ENCODE results near the gene PRAMEF5. TPM values are rescaled to one million over a fixed set of nuclear protein-coding genes. Genes with fewer than 3 reads are reported as not detected.
"Not testable (repeated sequence)": the region's sequence is repeated elsewhere in the genome, so short reads cannot be mapped to it uniquely, and the experiment has no call there.

PRAMEF5 gene
- not detected for polyA plus RNA-seq
- long read RNA-seq, donor 1: 0 reads
- long read RNA-seq, donor 2: 0 reads
- long read RNA-seq, donor 3: 0 reads
- long read RNA-seq, donor 4: 0 reads
- long read RNA-seq, donor 5: 0 reads
- long read RNA-seq, donor 6: 0 reads
- long read RNA-seq, donor 7: 0 reads
- long read RNA-seq, donor 8: 0 reads
- long read RNA-seq, donor 9: 0 reads
- long read RNA-seq, donor 10: 0 reads

DNA sequence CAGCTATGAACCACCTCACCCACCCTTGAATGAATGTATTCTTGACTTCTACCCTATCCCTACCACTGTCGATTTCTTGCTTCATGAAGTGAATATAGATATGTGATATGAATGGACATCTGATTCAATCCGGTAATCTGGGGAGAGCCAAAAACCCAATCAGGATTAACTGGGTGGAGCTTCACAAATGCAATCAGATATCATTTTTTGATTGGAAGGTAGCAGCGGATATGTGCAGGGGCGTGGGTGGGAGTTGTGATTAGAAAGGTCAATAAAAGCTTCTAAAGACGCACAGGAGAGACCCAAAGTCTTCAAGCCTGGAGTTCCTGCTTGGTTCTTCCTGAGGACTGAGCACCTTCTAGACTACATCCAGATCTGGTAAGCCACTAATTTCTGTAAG lies at the start of gene PRAMEF5:
TSS of gene PRAMEF5 (plus strand) at position 301 of the 400 bp plus-strand sequence. CDS start 5,071 bp downstream, outside the sequence.
- not testable (repeated sequence) for H3K4me3 ChIP-seq (ENCODE audit: low read depth in 1 of 3, low read length in 3 of 3); H3K9me3 ChIP-seq (ENCODE audit: control insufficient read depth in 2 of 2, insufficient read depth in 1 of 2, low read depth in 1 of 2, low read length in 1 of 2); H3K36me3 ChIP-seq (ENCODE audit: control insufficient read depth in 3 of 3, insufficient read depth in 2 of 3, low read depth in 1 of 3, low read length in 3 of 3); DNase-seq; H3K27ac ChIP-seq (ENCODE audit: low read depth in 1 of 3, low read length in 2 of 3); H3K27me3 ChIP-seq (ENCODE audit: control insufficient read depth in 3 of 3, insufficient read depth in 3 of 3, low read length in 3 of 3); H3K4me1 ChIP-seq (ENCODE audit: control insufficient read depth in 3 of 3, insufficient read depth in 2 of 3, low read depth in 1 of 3, low read length in 2 of 3); FAIRE-seq
- 90 to 100% (median 98%) methylated on average over 1 to 2 of the region's 5 CpGs for WGBS, 3 donors

GRCh38 chr1:13208712-13209111 lies 45.3 kb upstream of the PRAMEF5 start:
- not testable (repeated sequence) for H3K36me3 ChIP-seq (ENCODE audit: control insufficient read depth in 3 of 3, insufficient read depth in 2 of 3, low read depth in 1 of 3, low read length in 3 of 3); DNase-seq; H3K27ac ChIP-seq (ENCODE audit: low read depth in 1 of 3, low read length in 2 of 3); H3K9me3 ChIP-seq (ENCODE audit: control insufficient read depth in 2 of 2, insufficient read depth in 1 of 2, low read depth in 1 of 2, low read length in 1 of 2); H3K4me3 ChIP-seq (ENCODE audit: low read depth in 1 of 3, low read length in 3 of 3); FAIRE-seq; H3K4me1 ChIP-seq (ENCODE audit: control insufficient read depth in 3 of 3, insufficient read depth in 2 of 3, low read depth in 1 of 3, low read length in 2 of 3); H3K27me3 ChIP-seq (ENCODE audit: control insufficient read depth in 3 of 3, insufficient read depth in 3 of 3, low read length in 3 of 3)
- WGBS, 3 donors: no CpG with 5 or more reads among the region's 9 CpGs

- not testable (repeated sequence) for H3K27me3 ChIP-seq (ENCODE audit: control insufficient read depth in 3 of 3, insufficient read depth in 3 of 3, low read length in 3 of 3); FAIRE-seq
- no CpG with 5 or more reads among the region's 7 CpGs for WGBS, 3 donors
These were observed 37.4 kb upstream of the PRAMEF5 start for GRCh38 chr1:13216619-13217018.

DNA sequence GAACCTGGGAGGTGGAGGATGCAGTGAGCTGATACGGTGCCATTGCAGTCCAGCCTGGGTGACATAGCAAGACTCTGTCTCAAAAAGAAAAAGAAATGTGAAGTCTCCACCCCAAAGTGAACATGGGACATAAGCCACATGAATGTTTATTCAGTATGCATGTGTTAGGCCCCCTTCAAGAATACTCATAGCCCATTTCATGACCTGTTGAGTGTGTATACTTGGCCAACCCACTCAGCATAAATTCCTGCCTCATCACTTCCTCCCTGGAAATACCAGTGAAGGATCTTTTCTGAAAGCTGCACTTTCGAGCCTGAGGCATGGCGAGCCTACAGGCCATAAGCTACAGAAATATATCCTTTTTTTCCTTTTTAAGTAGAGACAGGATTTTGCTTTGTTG lies 34.8 kb upstream of the PRAMEF5 start:
- not testable (repeated sequence) for H3K27ac ChIP-seq (ENCODE audit: low read depth in 1 of 3, low read length in 2 of 3); H3K4me1 ChIP-seq (ENCODE audit: control insufficient read depth in 3 of 3, insufficient read depth in 2 of 3, low read depth in 1 of 3, low read length in 2 of 3); H3K4me3 ChIP-seq (ENCODE audit: low read depth in 1 of 3, low read length in 3 of 3); H3K9me3 ChIP-seq (ENCODE audit: control insufficient read depth in 2 of 2, insufficient read depth in 1 of 2, low read depth in 1 of 2, low read length in 1 of 2); DNase-seq; H3K27me3 ChIP-seq (ENCODE audit: control insufficient read depth in 3 of 3, insufficient read depth in 3 of 3, low read length in 3 of 3); H3K36me3 ChIP-seq (ENCODE audit: control insufficient read depth in 3 of 3, insufficient read depth in 2 of 3, low read depth in 1 of 3, low read length in 3 of 3); FAIRE-seq
- WGBS, 3 donors: no CpG with 5 or more reads among the region's 3 CpGs

More at GRCh38 chr1:13216619-13217018, 37.4 kb upstream of the PRAMEF5 start:
- not testable (repeated sequence) for H3K9me3 ChIP-seq (ENCODE audit: control insufficient read depth in 2 of 2, insufficient read depth in 1 of 2, low read depth in 1 of 2, low read length in 1 of 2); H3K4me3 ChIP-seq (ENCODE audit: low read depth in 1 of 3, low read length in 3 of 3); H3K4me1 ChIP-seq (ENCODE audit: control insufficient read depth in 3 of 3, insufficient read depth in 2 of 3, low read depth in 1 of 3, low read length in 2 of 3); H3K36me3 ChIP-seq (ENCODE audit: control insufficient read depth in 3 of 3, insufficient read depth in 2 of 3, low read depth in 1 of 3, low read length in 3 of 3); DNase-seq; H3K27ac ChIP-seq (ENCODE audit: low read depth in 1 of 3, low read length in 2 of 3)

DNA sequence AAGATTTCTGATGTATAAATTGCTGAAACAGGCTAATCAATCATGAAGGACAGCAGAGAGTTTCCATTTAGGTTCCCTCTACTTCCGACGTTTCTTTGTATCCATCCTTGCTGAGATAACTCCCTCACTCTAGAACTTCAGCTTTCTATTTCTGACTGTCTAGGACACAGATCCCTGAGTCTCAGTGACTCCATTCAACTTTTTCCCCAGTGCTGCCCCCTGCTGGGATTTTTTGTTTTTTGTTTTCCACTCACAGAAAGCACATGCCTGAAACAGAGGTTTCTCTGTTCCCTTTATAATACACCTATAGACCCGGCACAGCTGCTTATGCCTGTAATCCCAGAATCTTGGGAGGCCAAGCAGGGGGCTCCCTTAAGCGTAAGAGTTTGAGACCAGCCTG lies 31.2 kb upstream of the PRAMEF5 start:
- no CpG with 5 or more reads among the region's 4 CpGs for WGBS, 3 donors
- FAIRE-seq: not testable (repeated sequence)

DNA sequence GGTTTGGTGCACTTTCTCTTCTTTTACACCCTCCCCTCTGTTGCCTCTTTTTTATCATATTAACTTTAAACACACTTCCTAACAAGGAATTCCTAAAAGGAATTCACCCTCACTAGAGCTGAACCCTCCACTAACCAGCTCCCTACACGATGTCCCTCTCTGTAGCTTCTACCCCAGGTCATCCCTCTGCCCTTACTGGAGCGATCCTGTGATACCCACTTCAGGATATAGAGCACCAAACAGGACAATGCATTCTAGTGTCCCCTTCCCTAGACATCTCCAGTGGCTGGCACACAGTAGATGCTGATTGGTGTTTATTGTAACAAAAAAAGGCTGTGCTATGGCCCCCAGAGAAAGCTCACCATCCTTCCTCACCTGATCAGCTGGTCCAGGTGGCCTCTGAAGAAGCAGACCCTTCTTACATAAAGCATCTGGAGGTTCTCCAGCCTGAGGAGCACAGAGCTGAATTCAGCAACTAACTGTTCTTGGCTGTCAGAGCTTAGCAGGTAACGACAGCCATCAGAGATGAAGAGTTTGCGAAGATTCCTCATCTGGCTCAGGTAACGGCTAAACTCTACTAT lies 29.4 kb upstream of the PRAMEF5 start:
- peaks cover 0 to 3% (median 0%) of the 10 kb centered on the region in 3 donors for H3K27me3 ChIP-seq (ENCODE audit: control insufficient read depth in 3 of 3, insufficient read depth in 3 of 3, low read length in 3 of 3)
- 75 to 81% (median 81%) methylated on average over 5 of the region's 5 CpGs for WGBS, 3 donors
- no peaks in the 10 kb centered on the region for H3K4me1 ChIP-seq (ENCODE audit: control insufficient read depth in 3 of 3, insufficient read depth in 2 of 3, low read depth in 1 of 3, low read length in 2 of 3)
- H3K4me3 ChIP-seq (ENCODE audit: low read depth in 1 of 3, low read length in 3 of 3): no peak overlapping the region
- H3K36me3 ChIP-seq (ENCODE audit: control insufficient read depth in 3 of 3, insufficient read depth in 2 of 3, low read depth in 1 of 3, low read length in 3 of 3): no peaks in the 10 kb centered on the region
- no peak overlapping the region for H3K27ac ChIP-seq (ENCODE audit: low read depth in 1 of 3, low read length in 2 of 3)
- no peaks in the 10 kb centered on the region for H3K9me3 ChIP-seq (ENCODE audit: control insufficient read depth in 2 of 2, insufficient read depth in 1 of 2, low read depth in 1 of 2, low read length in 1 of 2)
- FAIRE-seq: no peak
- no peak for DNase-seq

More for the DNA sequence above, 31.2 kb upstream of the PRAMEF5 start:
- H3K4me3 ChIP-seq (ENCODE audit: low read depth in 1 of 3, low read length in 3 of 3); H3K4me1 ChIP-seq (ENCODE audit: control insufficient read depth in 3 of 3, insufficient read depth in 2 of 3, low read depth in 1 of 3, low read length in 2 of 3); H3K27ac ChIP-seq (ENCODE audit: low read depth in 1 of 3, low read length in 2 of 3); H3K27me3 ChIP-seq (ENCODE audit: control insufficient read depth in 3 of 3, insufficient read depth in 3 of 3, low read length in 3 of 3); H3K9me3 ChIP-seq (ENCODE audit: control insufficient read depth in 2 of 2, insufficient read depth in 1 of 2, low read depth in 1 of 2, low read length in 1 of 2); H3K36me3 ChIP-seq (ENCODE audit: control insufficient read depth in 3 of 3, insufficient read depth in 2 of 3, low read depth in 1 of 3, low read length in 3 of 3); DNase-seq: not testable (repeated sequence)

DNA sequence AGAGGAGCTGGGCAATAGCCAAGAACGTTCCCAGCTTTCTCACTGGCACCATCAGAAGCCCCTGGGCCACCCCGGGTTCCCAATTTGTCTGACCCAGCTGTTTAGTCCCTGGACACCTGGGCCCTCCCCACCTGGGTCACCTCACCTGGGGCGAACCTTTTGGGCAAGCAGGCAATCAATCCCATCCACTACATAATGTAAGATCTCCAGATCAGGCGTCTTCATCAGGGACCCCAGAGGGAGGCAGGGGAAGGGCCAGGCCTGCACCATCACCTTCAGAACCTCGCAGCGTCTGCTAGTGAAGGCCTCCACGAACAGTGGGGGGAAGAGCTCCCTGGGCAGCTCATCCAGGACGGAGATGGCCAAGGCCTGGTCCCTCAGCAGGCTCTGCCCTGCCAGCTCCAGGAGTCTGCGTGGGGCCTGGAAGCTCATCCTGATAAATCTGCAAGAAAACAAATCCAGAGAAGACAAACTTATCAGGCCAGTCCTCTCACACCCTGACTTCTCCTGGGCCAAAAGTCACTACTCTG lies 28.3 kb upstream of the PRAMEF5 start, which contains the start of gene PRAMEF18:
TSS of gene PRAMEF18 (minus strand) at position 480 of the 530 bp plus-strand sequence. CDS start at position 432, 48 bp downstream.
- 60 to 71% (median 67%) methylated on average over 8 to 9 of the region's 9 CpGs for WGBS, 3 donors
- H3K4me3 ChIP-seq (ENCODE audit: low read depth in 1 of 3, low read length in 3 of 3); DNase-seq; H3K27ac ChIP-seq (ENCODE audit: low read depth in 1 of 3, low read length in 2 of 3); H3K36me3 ChIP-seq (ENCODE audit: control insufficient read depth in 3 of 3, insufficient read depth in 2 of 3, low read depth in 1 of 3, low read length in 3 of 3); H3K4me1 ChIP-seq (ENCODE audit: control insufficient read depth in 3 of 3, insufficient read depth in 2 of 3, low read depth in 1 of 3, low read length in 2 of 3); H3K9me3 ChIP-seq (ENCODE audit: control insufficient read depth in 2 of 2, insufficient read depth in 1 of 2, low read depth in 1 of 2, low read length in 1 of 2); H3K27me3 ChIP-seq (ENCODE audit: control insufficient read depth in 3 of 3, insufficient read depth in 3 of 3, low read length in 3 of 3); FAIRE-seq: not testable (repeated sequence)

GRCh38 chr1:13227271-13228055 lies 26.5 kb upstream of the PRAMEF5 start:
- DNase-seq; H3K9me3 ChIP-seq (ENCODE audit: control insufficient read depth in 2 of 2, insufficient read depth in 1 of 2, low read depth in 1 of 2, low read length in 1 of 2); H3K27ac ChIP-seq (ENCODE audit: low read depth in 1 of 3, low read length in 2 of 3); H3K36me3 ChIP-seq (ENCODE audit: control insufficient read depth in 3 of 3, insufficient read depth in 2 of 3, low read depth in 1 of 3, low read length in 3 of 3); FAIRE-seq; H3K4me3 ChIP-seq (ENCODE audit: low read depth in 1 of 3, low read length in 3 of 3); H3K4me1 ChIP-seq (ENCODE audit: control insufficient read depth in 3 of 3, insufficient read depth in 2 of 3, low read depth in 1 of 3, low read length in 2 of 3); H3K27me3 ChIP-seq (ENCODE audit: control insufficient read depth in 3 of 3, insufficient read depth in 3 of 3, low read length in 3 of 3): not testable (repeated sequence)
- 81 to 85% (median 82%) methylated on average over 8 of the region's 8 CpGs for WGBS, 3 donors

All from small intestine (tissue), 16 donors.